Measurements from ENCODE around the gene YTHDC2.
"Not testable (repeated sequence)": the region's sequence is repeated elsewhere in the genome, so short reads cannot be mapped to it uniquely, and the experiment has no call there.

The YTHDC2 gene

DNA sequence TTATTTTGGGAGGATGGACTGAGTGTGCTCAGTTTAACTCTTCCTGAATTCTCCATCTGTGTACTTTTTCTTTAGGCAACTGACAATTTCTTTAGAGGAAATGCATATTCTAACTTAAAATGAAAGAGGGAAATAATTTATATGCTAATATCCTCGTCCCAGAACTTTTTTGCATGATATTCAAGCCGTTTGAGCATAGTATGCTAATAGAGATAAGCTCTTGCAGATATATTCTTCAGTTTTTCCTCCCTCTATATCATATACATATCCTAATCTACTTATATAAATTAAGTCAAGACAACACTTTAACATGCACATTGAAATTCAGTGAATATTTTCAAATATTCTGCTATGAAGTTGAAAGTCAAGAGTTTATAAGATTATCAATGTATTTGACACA lies 84.7 kb downstream of the YTHDC2 start:
- no peaks in the 10 kb centered on the region for H3K36me3 ChIP-seq (ENCODE audit: control insufficient read depth in 1 of 2, insufficient read depth in 2 of 2, low read length in 2 of 2)
- no peak overlapping the region for H3K27ac ChIP-seq (ENCODE audit: low read depth, low read length)
- H3K4me3 ChIP-seq (ENCODE audit: low read depth in 1 of 2, low read length in 2 of 2), result no peak overlapping the region
- H3K9ac ChIP-seq (ENCODE audit: low read depth in 1 of 2, low read length in 2 of 2), result no peak overlapping the region
- no peaks in the 10 kb centered on the region for H3K9me3 ChIP-seq (ENCODE audit: control insufficient read depth in 1 of 2, low read length in 2 of 2)
- no peaks in the 10 kb centered on the region for H3K4me1 ChIP-seq (ENCODE audit: control insufficient read depth in 1 of 2, insufficient read depth in 2 of 2, low read length in 2 of 2)
- H3K27me3 ChIP-seq (ENCODE audit: control insufficient read depth in 1 of 2, insufficient read depth in 2 of 2, low read length in 2 of 2), result no peaks in the 10 kb centered on the region

GRCh38 chr5:113598926-113599325 lies 85.4 kb downstream of the YTHDC2 start:
- Histone ChIP-seq H3K9me3 (ENCODE audit: control insufficient read depth in 1 of 2, low read length in 2 of 2) (no peaks in the 10 kb centered on the region), H3K4me1 (ENCODE audit: control insufficient read depth in 1 of 2, insufficient read depth in 2 of 2, low read length in 2 of 2) (no peaks in the 10 kb centered on the region), H3K4me3 (ENCODE audit: low read depth in 1 of 2, low read length in 2 of 2) (no peak overlapping the region), H3K27me3 (ENCODE audit: control insufficient read depth in 1 of 2, insufficient read depth in 2 of 2, low read length in 2 of 2) (no peaks in the 10 kb centered on the region), H3K27ac (ENCODE audit: low read depth, low read length) (no peak overlapping the region), H3K36me3 (ENCODE audit: control insufficient read depth in 1 of 2, insufficient read depth in 2 of 2, low read length in 2 of 2) (no peaks in the 10 kb centered on the region), H3K9ac (ENCODE audit: low read depth in 1 of 2, low read length in 2 of 2) (no peak overlapping the region)

- Histone ChIP-seq H3K27ac (ENCODE audit: low read depth, low read length) (no peak overlapping the region), H3K27me3 (ENCODE audit: control insufficient read depth in 1 of 2, insufficient read depth in 2 of 2, low read length in 2 of 2) (no peaks in the 10 kb centered on the region), H3K9me3 (ENCODE audit: control insufficient read depth in 1 of 2, low read length in 2 of 2) (no peaks in the 10 kb centered on the region), H3K4me1 (ENCODE audit: control insufficient read depth in 1 of 2, insufficient read depth in 2 of 2, low read length in 2 of 2) (no peaks in the 10 kb centered on the region), H3K36me3 (ENCODE audit: control insufficient read depth in 1 of 2, insufficient read depth in 2 of 2, low read length in 2 of 2) (no peaks in the 10 kb centered on the region), H3K4me3 (ENCODE audit: low read depth in 1 of 2, low read length in 2 of 2) (no peak overlapping the region), H3K9ac (ENCODE audit: low read depth in 1 of 2, low read length in 2 of 2) (no peak overlapping the region)
Measured at GRCh38 chr5:113600255-113600905, 86.9 kb downstream of the YTHDC2 start.

DNA sequence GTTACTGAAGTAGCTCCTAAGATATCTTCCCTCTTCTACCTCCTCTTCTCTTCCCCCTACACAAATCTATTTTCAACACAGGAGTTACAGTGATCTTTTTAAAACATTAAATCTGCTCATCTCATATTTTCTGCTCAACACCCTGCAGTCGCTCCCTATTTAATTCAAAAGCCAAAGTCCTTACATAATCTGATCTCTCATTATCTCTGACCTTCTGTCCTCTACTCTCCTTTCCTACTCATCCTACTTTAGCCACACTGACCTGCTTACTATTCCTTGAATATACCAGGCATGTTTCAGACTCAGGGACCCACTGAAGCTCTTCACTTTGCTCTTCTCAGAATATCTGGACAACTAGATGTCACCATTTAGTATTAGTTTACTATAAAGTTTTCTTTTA lies 87.9 kb downstream of the YTHDC2 start:
- H3K36me3 ChIP-seq (ENCODE audit: control insufficient read depth in 1 of 2, insufficient read depth in 2 of 2, low read length in 2 of 2), result no peaks in the 10 kb centered on the region
- peaks cover 0 to under 1% of the 10 kb centered on the region in 2 donors for H3K27me3 ChIP-seq (ENCODE audit: control insufficient read depth in 1 of 2, insufficient read depth in 2 of 2, low read length in 2 of 2)
- H3K9ac ChIP-seq (ENCODE audit: low read depth in 1 of 2, low read length in 2 of 2), result no peak overlapping the region
- H3K4me3 ChIP-seq (ENCODE audit: low read depth in 1 of 2, low read length in 2 of 2), result no peak overlapping the region
- no peaks in the 10 kb centered on the region for H3K4me1 ChIP-seq (ENCODE audit: control insufficient read depth in 1 of 2, insufficient read depth in 2 of 2, low read length in 2 of 2)
- H3K9me3 ChIP-seq (ENCODE audit: control insufficient read depth in 1 of 2, low read length in 2 of 2), result no peaks in the 10 kb centered on the region
- no peak overlapping the region for H3K27ac ChIP-seq (ENCODE audit: low read depth, low read length)

DNA sequence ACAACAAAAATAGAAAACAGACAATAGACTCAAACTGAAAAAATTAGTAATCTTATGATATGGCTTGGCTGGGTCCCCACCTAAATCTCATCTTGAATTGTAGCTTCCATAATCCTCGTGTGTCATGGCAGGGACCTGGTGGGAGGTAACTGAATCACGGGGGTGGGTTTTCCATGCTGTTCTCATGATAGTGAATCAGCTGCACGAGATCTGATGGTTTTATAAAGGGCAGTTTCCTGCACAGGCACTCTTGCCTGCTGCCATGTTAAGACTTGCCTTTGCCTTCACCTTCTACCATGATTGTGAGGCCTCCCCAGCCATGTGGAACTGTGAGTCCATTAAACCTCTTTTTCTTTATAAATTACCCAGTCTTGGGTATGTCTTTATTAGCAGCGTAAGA lies 89.8 kb downstream of the YTHDC2 start:
- H3K27ac ChIP-seq (ENCODE audit: low read depth, low read length); H3K9ac ChIP-seq (ENCODE audit: low read depth in 1 of 2, low read length in 2 of 2); H3K4me1 ChIP-seq (ENCODE audit: control insufficient read depth in 1 of 2, insufficient read depth in 2 of 2, low read length in 2 of 2); H3K4me3 ChIP-seq (ENCODE audit: low read depth in 1 of 2, low read length in 2 of 2); H3K36me3 ChIP-seq (ENCODE audit: control insufficient read depth in 1 of 2, insufficient read depth in 2 of 2, low read length in 2 of 2); H3K9me3 ChIP-seq (ENCODE audit: control insufficient read depth in 1 of 2, low read length in 2 of 2); H3K27me3 ChIP-seq (ENCODE audit: control insufficient read depth in 1 of 2, insufficient read depth in 2 of 2, low read length in 2 of 2): not testable (repeated sequence)

DNA sequence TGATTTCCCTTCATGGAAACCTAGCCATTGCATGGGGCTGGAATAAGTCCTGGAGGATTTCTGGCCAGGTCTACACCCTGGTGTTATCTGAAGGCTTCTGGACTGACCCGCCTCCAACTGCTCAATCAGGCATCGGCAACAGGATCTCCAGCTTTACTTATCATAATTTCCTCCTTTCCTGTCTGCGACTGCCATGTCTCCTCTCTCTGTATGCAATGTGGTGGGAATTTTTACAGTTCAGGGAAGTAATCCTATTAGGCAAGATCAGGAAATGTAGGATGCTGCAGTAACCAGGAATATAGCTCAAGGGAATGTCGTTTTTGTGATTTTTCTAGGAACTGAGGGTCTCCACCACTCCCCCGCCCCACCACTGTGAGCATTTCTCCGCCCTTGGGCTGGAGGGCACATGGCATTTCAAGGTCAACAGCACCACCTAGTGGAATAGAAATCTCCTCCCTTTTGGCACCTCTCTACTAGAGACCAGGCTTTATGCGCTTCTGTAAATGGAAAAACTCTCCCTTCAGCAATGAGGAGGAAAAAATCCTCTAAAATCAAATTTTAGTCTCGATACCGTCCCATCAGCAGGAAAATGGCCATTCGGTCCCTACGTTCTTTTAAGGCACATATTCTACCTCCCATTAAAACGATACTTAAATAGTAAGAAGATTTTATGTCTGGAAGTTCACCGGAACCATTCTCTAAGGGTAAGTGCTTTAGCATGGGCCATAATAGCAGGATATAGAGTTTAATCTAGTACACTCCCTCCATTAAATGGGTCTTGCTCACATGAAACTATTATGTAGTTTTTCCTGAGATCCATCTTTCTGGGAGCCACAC lies 93.0 kb downstream of the YTHDC2 start:
- Histone ChIP-seq H3K9ac (ENCODE audit: low read depth in 1 of 2, low read length in 2 of 2) (no peak overlapping the region), H3K4me1 (ENCODE audit: control insufficient read depth in 1 of 2, insufficient read depth in 2 of 2, low read length in 2 of 2) (no peaks in the 10 kb centered on the region), H3K27me3 (ENCODE audit: control insufficient read depth in 1 of 2, insufficient read depth in 2 of 2, low read length in 2 of 2) (peaks cover 0 to 2% of the 10 kb centered on the region in 2 donors), H3K36me3 (ENCODE audit: control insufficient read depth in 1 of 2, insufficient read depth in 2 of 2, low read length in 2 of 2) (no peaks in the 10 kb centered on the region), H3K4me3 (ENCODE audit: low read depth in 1 of 2, low read length in 2 of 2) (no peak overlapping the region), H3K27ac (ENCODE audit: low read depth, low read length) (no peak overlapping the region), H3K9me3 (ENCODE audit: control insufficient read depth in 1 of 2, low read length in 2 of 2) (no peaks in the 10 kb centered on the region)

DNA sequence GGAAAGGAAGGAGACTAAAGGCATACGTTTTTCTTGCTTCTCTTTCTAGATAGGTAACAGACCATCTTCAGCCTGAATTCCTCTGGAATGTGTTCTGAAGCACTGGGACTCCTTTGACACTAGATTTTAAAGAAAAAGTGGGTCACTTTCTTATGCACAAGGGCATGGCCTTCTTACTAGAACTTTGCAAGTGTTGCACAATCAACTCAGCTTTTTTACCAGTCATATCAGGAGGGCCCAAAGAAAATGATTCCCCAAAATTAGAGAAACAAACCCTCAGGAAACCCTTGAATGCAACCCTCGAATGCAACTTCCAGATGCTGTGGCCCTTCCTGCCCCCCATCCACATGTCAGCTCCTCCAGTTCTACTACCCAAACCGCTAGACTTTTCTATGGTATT lies 93.9 kb downstream of the YTHDC2 start:
- H3K4me3 ChIP-seq (ENCODE audit: low read depth in 1 of 2, low read length in 2 of 2), result no peak overlapping the region
- H3K4me1 ChIP-seq (ENCODE audit: control insufficient read depth in 1 of 2, insufficient read depth in 2 of 2, low read length in 2 of 2), result no peaks in the 10 kb centered on the region
- H3K36me3 ChIP-seq (ENCODE audit: control insufficient read depth in 1 of 2, insufficient read depth in 2 of 2, low read length in 2 of 2), result no peaks in the 10 kb centered on the region
- no peaks in the 10 kb centered on the region for H3K9me3 ChIP-seq (ENCODE audit: control insufficient read depth in 1 of 2, low read length in 2 of 2)
- H3K27me3 ChIP-seq (ENCODE audit: control insufficient read depth in 1 of 2, insufficient read depth in 2 of 2, low read length in 2 of 2), result peaks cover 0 to 2% of the 10 kb centered on the region in 2 donors
- H3K27ac ChIP-seq (ENCODE audit: low read depth, low read length), result no peak overlapping the region
- no peak overlapping the region for H3K9ac ChIP-seq (ENCODE audit: low read depth in 1 of 2, low read length in 2 of 2)

GRCh38 chr5:113608113-113608596 lies 94.7 kb downstream of the YTHDC2 start:
- Histone ChIP-seq H3K4me1 (ENCODE audit: control insufficient read depth in 1 of 2, insufficient read depth in 2 of 2, low read length in 2 of 2) (no peaks in the 10 kb centered on the region), H3K27me3 (ENCODE audit: control insufficient read depth in 1 of 2, insufficient read depth in 2 of 2, low read length in 2 of 2) (peaks cover 0 to 2% of the 10 kb centered on the region in 2 donors), H3K4me3 (ENCODE audit: low read depth in 1 of 2, low read length in 2 of 2) (no peak overlapping the region), H3K9ac (ENCODE audit: low read depth in 1 of 2, low read length in 2 of 2) (no peak overlapping the region), H3K9me3 (ENCODE audit: control insufficient read depth in 1 of 2, low read length in 2 of 2) (no peaks in the 10 kb centered on the region), H3K36me3 (ENCODE audit: control insufficient read depth in 1 of 2, insufficient read depth in 2 of 2, low read length in 2 of 2) (no peaks in the 10 kb centered on the region), H3K27ac (ENCODE audit: low read depth, low read length) (no peak overlapping the region)

GRCh38 chr5:113612060-113612496 lies 98.6 kb downstream of the YTHDC2 start:
- H3K4me1 ChIP-seq (ENCODE audit: control insufficient read depth in 1 of 2, insufficient read depth in 2 of 2, low read length in 2 of 2), result no peaks in the 10 kb centered on the region

DNA sequence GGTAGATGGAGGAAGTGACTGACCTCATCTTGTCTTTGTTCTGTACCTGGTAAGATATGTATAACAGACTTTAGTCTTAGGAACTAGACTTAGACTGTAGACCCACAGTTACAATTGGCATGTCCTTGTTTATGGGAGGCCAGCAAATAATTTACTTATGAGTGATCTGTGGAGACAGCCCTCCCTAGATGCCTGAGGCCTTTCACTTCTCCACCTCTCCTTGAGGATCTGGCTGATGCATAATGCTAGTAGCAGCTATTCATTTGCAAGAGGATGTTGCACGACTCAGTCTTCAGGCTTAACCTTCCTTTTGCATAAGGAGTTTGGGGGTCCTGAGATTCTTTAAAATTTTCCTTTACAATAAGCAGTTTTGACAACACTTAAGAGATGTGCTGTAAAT lies 100.7 kb downstream of the YTHDC2 start:
- Histone ChIP-seq H3K4me1 (ENCODE audit: control insufficient read depth in 1 of 2, insufficient read depth in 2 of 2, low read length in 2 of 2) (no peaks in the 10 kb centered on the region), H3K36me3 (ENCODE audit: control insufficient read depth in 1 of 2, insufficient read depth in 2 of 2, low read length in 2 of 2) (no peaks in the 10 kb centered on the region), H3K9ac (ENCODE audit: low read depth in 1 of 2, low read length in 2 of 2) (no peak overlapping the region), H3K27me3 (ENCODE audit: control insufficient read depth in 1 of 2, insufficient read depth in 2 of 2, low read length in 2 of 2) (peaks cover 0 to 5% of the 10 kb centered on the region in 2 donors), H3K9me3 (ENCODE audit: control insufficient read depth in 1 of 2, low read length in 2 of 2) (no peaks in the 10 kb centered on the region), H3K4me3 (ENCODE audit: low read depth in 1 of 2, low read length in 2 of 2) (no peak overlapping the region), H3K27ac (ENCODE audit: low read depth, low read length) (no peak overlapping the region)

More at GRCh38 chr5:113612060-113612496, 98.6 kb downstream of the YTHDC2 start:
- Histone ChIP-seq H3K9me3 (ENCODE audit: control insufficient read depth in 1 of 2, low read length in 2 of 2) (no peaks in the 10 kb centered on the region), H3K36me3 (ENCODE audit: control insufficient read depth in 1 of 2, insufficient read depth in 2 of 2, low read length in 2 of 2) (no peaks in the 10 kb centered on the region), H3K4me3 (ENCODE audit: low read depth in 1 of 2, low read length in 2 of 2) (no peak overlapping the region), H3K9ac (ENCODE audit: low read depth in 1 of 2, low read length in 2 of 2) (no peak overlapping the region), H3K27ac (ENCODE audit: low read depth, low read length) (no peak overlapping the region), H3K27me3 (ENCODE audit: control insufficient read depth in 1 of 2, insufficient read depth in 2 of 2, low read length in 2 of 2) (peaks cover 0 to 5% of the 10 kb centered on the region in 2 donors)

All from duodenal mucosa (tissue), 2 donors.